ENCODE measurements around the gene INAFM1.

INAFM1 gene

GRCh38 chr19:47274071-47274890, at the start of gene INAFM1:
Gene INAFM1, plus strand, starts transcription at chr19:47274885. Its CDS starts 35 bp downstream, at chr19:47274920.
- DNase-seq (ENCODE audit: low read depth), result peak; percentile 85

GRCh38 chr19:47225746-47226425, 48.8 kb upstream of the INAFM1 start:
- DNase-seq (ENCODE audit: low read depth), result peak; percentile 84

- DNase-seq (ENCODE audit: low read depth), result peak; percentile 66
Observed at GRCh38 chr19:47226426-47227351, 48.0 kb upstream of the INAFM1 start.

DNA sequence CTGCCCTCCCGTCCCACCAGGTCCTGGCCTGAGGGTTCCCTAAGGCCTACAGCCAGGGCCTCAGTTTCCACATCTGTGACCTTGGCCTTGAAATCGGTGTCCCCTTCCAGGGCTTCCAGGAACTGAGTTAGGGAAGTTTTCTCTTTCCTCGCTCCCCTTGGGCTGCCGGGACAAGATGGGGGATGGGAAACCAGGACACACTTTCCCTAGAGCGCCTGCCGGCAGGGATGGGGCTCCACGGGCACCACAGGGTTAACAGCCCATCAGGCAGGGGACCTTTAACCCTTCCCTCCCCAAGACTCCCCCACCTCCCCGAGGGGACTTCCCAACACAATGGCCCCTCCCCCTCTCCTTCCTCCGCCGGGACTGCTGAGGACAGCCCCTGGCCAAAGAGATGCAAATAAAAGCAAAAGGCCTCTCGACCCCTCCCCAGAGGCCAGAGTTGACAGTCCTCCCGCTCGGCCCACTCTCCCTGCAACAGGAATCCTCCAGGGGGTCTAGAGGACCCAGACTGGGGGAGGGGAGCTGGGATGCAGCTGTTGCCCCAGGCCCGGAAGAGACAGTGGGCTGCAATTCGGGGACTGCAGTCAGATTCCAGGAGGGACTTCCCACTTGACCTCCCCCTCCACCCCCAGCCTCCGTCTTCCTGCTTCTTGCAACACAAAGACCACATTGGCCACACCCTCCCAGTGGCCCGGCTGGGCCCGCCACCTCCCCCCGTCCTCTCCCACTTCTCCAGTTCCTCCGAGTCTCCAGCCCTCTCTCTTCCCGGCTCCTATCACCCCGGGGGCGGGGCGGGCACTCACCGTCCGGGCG, 47.1 kb upstream of the INAFM1 start:
- peak; percentile 92 for DNase-seq (ENCODE audit: low read depth)

DNA sequence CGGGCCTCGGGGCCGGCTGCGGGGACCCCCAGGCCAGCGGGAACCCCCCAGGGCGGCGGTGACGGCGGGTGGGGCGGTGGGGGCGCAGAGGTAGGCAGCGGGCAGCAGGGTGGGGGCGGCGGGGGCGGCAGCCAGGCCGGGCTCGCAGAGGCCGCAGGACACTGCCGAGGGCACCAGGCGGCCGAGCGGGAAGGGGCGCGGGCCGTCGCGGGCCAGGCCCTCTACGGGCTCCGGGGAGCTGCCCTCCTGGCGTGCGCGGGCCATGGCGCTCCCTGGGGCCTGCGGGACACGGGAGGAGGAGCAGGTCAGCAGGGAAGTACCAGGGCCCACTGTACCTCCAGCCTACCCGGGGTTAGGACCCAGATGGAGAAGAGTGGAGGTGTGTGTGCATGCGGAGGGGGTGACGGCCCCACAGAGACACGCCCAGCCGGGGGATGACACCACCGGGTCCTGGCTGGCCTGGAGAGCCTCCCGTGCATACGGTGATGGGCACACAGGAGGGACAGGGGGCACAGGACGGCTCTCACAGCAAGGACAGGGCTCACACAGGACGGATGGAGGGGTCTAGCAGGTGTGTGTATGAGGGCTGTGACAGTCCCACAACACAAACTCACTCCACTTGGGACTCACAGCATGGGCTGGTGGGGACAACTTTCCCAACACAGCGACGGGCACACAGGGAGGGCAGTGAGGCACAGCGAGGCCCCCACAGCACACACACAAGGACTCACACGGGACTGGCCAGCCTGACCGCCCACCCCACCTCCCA, 46.3 kb upstream of the INAFM1 start:
- DNase-seq (ENCODE audit: low read depth), result no peak

GRCh38 chr19:47228937-47229675, 45.6 kb upstream of the INAFM1 start:
- peak; percentile 38 for DNase-seq (ENCODE audit: low read depth)

DNA sequence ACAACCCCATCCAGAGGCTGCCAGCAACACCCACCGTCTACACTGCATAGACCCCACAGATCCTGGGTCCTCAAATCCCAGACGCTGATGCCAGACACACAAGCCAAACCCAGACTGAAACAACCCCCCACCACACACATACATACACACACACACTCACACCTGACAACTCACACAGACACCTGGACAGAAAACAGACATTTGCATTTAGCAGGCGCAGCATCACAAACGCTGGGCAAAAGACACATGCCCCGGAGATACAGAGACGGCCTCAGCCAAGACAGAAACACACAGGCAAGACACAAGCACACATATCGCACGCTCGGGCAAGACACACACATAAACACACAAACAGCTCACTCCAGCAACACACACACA, 45.0 kb upstream of the INAFM1 start:
- DNase-seq (ENCODE audit: low read depth), result peak; percentile 35

GRCh38 chr19:47230054-47230920, 44.4 kb upstream of the INAFM1 start:
- DNase-seq (ENCODE audit: low read depth), result no peak

DNA sequence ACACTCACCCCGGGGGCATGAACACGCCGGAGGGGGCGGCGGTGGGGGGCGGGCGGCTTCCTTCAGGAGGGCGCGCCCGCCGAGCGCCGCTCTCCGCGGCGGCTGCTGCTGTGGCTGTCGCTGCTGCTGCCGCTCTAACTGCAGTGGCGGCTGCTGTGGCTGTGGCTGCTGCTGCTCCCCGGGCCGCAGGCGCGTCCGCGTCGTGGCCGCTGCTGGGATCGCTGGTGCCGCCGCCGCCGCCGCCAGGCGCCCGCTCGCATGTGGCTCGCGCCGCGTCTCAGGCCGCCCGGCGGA, 43.8 kb upstream of the INAFM1 start, which contains the start of gene BBC3:
Gene BBC3, minus strand, starts transcription at position 279 of the 294 bp plus-strand sequence. CDS start 2,768 bp downstream, outside the sequence.
- DNase-seq (ENCODE audit: low read depth), result no peak

- peak; percentile 66 for DNase-seq (ENCODE audit: low read depth)
Observed at GRCh38 chr19:47231215-47232054, 43.2 kb upstream of the INAFM1 start.

DNA sequence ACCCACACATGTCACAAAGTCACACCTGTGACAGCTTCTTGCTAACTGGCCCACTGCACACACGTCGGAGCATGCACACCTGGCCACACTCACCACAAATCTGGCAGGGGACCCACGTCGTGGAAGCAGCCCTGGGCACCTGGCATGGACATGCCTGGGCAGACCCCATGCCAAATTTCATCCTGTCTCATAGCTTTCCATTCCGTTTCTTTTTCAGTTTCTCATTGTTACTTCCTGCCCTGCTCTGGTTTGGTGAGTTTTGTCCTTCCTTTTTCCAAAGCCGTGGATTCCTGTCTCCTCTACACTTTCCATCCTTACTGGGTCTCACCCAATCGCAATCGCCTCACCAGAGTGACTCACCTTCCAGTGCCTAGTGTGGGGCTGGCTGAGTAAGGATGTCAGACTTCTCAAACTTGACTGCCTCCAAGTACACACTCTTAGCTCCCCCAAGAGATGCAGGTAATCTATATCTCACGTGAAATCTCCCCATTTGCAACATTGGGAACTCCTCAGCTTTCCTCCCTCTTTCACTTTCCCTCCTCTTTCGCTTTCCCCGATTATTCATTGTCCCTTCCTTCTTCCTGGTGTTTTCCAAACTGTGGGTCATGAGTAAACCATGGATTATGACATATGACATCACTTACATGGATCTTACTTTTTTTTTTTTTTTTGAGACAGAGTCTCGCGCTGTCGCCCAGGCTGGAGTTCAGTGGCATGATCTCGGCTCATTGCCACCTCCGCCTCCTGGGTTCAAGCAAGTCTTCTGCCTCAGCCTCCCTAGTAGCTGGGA, 42.1 kb upstream of the INAFM1 start:
- DNase-seq (ENCODE audit: low read depth), result peak; percentile 63

GRCh38 chr19:47236072-47236675, 38.5 kb upstream of the INAFM1 start:
- no peak for DNase-seq (ENCODE audit: low read depth)

- DNase-seq (ENCODE audit: low read depth), result no peak
Observed at GRCh38 chr19:47239152-47239551, 35.5 kb upstream of the INAFM1 start.

DNA sequence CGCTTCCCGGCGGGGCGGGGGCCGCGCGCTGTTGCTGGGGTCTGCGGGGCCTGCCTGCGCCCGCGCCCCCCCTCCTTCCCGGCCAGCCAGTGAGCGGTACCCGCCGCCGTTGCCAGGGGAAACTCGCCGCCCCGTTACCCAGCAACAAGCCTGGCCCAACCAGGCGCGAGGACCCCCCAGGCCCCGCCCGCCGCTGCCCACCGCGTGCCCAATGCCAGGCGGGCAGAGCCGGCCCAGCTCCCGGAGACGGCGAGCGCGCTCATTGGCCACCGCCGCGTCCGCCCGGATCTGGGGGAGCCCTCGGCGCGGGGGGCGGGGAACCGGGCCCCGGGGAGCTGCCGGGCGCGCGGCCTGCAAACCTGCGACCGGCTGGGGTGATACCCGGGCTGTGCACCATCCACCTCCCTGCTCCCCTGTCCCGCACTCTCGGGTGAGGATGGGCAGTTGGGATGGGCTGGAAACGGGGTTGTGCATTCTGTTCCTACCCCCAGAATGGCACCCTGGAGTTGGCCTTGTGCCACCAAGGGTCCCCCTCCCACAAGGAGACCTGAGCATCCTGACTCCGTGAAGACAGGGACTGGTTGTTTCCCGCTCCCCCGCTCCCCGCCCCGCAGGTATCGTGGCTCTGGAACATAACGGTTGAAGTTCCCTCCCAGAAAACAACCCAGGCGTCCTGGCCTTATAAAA, 34.9 kb upstream of the INAFM1 start:
- DNase-seq (ENCODE audit: low read depth), result peak; percentile 54

GRCh38 chr19:47240556-47240955, 34.1 kb upstream of the INAFM1 start:
- DNase-seq (ENCODE audit: low read depth), result no peak
